PC-9 (cell line): Measurements from ENCODE around the gene LEMD3. TPM values are rescaled to one million over a fixed set of nuclear protein-coding genes. Genes with fewer than 3 reads are reported as not detected.

Source experiments
- BruUV-seq: library from RNA; stranded (reverse); fragments of 400-500 nt; replicated peaks from 2 replicates; lab custom pipeline; 2021; lab: Mats Ljungman, UMichigan
- CTCF ChIA-PET: fragments of 300-600 bp; sonication (Branson Sonifier 250); formaldehyde crosslinking; loops from one replicate; lab custom pipeline; 2022; ENCODE audit warnings: antibody characterized with exemption; lab: Charles Lee
- POLR2A ChIA-PET: fragments of 300-600 bp; sonication (Branson Sonifier 250); formaldehyde crosslinking; loops from one replicate; lab custom pipeline; 2022; ENCODE audit warnings: antibody characterized with exemption; ENCODE audit not compliant: unreplicated experiment; lab: Charles Lee
- DNase-seq, 2 experiments: peaks; one replicate each; pipeline versions ENCODE4 v3.0.0 to v3.0.0-alpha.2; 2015 to 2022; ENCODE audit warnings: mixed read lengths in 1 of 2
- H2AFZ ChIP-seq: fragments of 200-600 bp; sonication (generic); 2 replicates; pipeline ENCODE4 v1.8.1; 2017; ENCODE audit warnings: antibody characterized with exemption
- H3F3A ChIP-seq: fragments of 200-600 bp; sonication (generic); 2 replicates; pipeline ENCODE4 v1.8.1; 2017; ENCODE audit warnings: antibody characterized with exemption, mild to moderate bottlenecking, low read depth; ENCODE audit not compliant: insufficient read depth
- H3K27ac ChIP-seq: fragments of 200-600 bp; sonication (generic); 2 replicates; pipeline ENCODE4 v1.6.1; 2016; ENCODE audit warnings: mixed run types
- H3K27me3 ChIP-seq: fragments of 200-600 bp; sonication (generic); 2 replicates; pipeline ENCODE4 v1.6.1; 2016; ENCODE audit warnings: low read depth, mixed run types; ENCODE audit not compliant: insufficient read depth
- H3K36me3 ChIP-seq: fragments of 200-600 bp; sonication (generic); 2 replicates; pipeline ENCODE4 v1.6.1; 2016; ENCODE audit warnings: low read depth, mixed run types
- H3K4me1 ChIP-seq: fragments of 200-600 bp; sonication (generic); replicated peaks from 2 replicates; pipeline ENCODE4 v1.6.1; 2016; ENCODE audit warnings: mixed run types; ENCODE audit not compliant: insufficient read depth
- H3K4me2 ChIP-seq: fragments of 200-600 bp; sonication (generic); 2 replicates; pipeline ENCODE4 v1.6.1; 2017; ENCODE audit warnings: mixed run types
- H3K4me3 ChIP-seq: fragments of 200-600 bp; sonication (generic); 2 replicates; pipeline ENCODE4 v1.6.1; 2016; ENCODE audit warnings: mixed run types
- H3K79me2 ChIP-seq: fragments of 200-600 bp; sonication (generic); 2 replicates; pipeline ENCODE4 v1.6.1; 2017; ENCODE audit warnings: low read depth, mixed run types
- H3K9me2 ChIP-seq: fragments of 200-600 bp; sonication (generic); 2 replicates; pipeline ENCODE4 v1.8.1; 2017; ENCODE audit warnings: mild to moderate bottlenecking; ENCODE audit not compliant: insufficient read depth
- H3K9me3 ChIP-seq: fragments of 200-600 bp; sonication (generic); 2 replicates; pipeline ENCODE4 v1.8.1; 2016; ENCODE audit warnings: low read depth; ENCODE audit not compliant: insufficient read depth
- H4K20me1 ChIP-seq: fragments of 200-600 bp; sonication (generic); 2 replicates; pipeline ENCODE4 v1.8.1; 2017; ENCODE audit not compliant: insufficient read depth
- CTCF ChIP-seq: fragments of 200-600 bp; sonication (generic); conservative IDR thresholded peaks from 2 replicates; pipeline ENCODE4 v1.6.1; 2017; ENCODE audit warnings: mixed run types, antibody characterized with exemption, mild to moderate bottlenecking, moderate library complexity
- EZH2 ChIP-seq: fragments of 200-600 bp; sonication (generic); IDR thresholded peaks from 2 replicates; pipeline ENCODE4 v1.8.0; 2017; ENCODE audit warnings: antibody characterized with exemption, low read depth
- intact Hi-C: fragments of 100-400 bp; cut with micrococcal nuclease; formaldehyde crosslinking; loops from one replicate; pipeline ENCODE4 v1.10.0; 2022; ENCODE audit not compliant: unreplicated experiment
- total RNA-seq: library from RNA; stranded (reverse); gene quantifications from 2 replicates; pipeline ENCODE4 v1.2.3, GENCODE V29; 2021

LEMD3 gene
- total RNA-seq, 1 experiment from 2014 or later = 24.4 TPM

- Histone ChIP-seq H3K4me1 (no peaks in the 10 kb centered on the region), H3K4me3 (no peak overlapping the region), H2AFZ (no peak overlapping the region), H3K4me2 (no peak overlapping the region), H3K36me3 (no peaks in the 10 kb centered on the region), H3K9me2 (0 out of 2 replicates have a peak, but pooled peaks cover 5% of the 10 kb centered on the region), H4K20me1 (no peaks in the 10 kb centered on the region), H3K79me2 (no peaks in the 10 kb centered on the region), H3K9me3 (no peaks in the 10 kb centered on the region; the same call in 1 of the 2 replicates), H3K27me3 (no peaks in the 10 kb centered on the region), H3F3A (no peaks in the 10 kb centered on the region), H3K27ac (no peak overlapping the region)
- POLR2A ChIA-PET = no interaction called here
- no peak for DNase-seq
- CTCF ChIA-PET = no interaction called here
- TF ChIP-seq CTCF (no peak), EZH2 (no peak)
- BruUV-seq = no TSS peak
- intact Hi-C loops = no loop called here
These were observed 22.0 kb upstream of the LEMD3 start for GRCh38 chr12:65147312-65147905.

DNA sequence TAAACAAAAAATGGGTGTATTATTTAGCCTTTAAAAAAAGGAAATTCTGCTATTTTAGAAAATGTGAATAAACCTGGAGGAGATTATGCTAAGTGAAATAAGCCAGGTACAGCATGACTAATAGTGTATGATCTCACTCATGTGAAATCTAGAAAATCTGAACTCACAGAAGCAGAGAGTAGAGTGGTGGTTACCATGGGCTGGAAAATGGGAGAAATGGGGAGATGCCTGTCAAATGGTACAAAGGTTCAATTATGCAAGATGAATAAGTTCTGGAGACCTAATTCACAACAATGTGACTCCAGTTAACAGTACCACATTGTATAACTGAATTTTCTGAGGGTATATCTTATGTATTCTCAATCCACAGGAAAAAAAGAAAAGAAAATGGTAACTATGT is 17.4 kb upstream of the LEMD3 start:
- no peak for DNase-seq
- Histone ChIP-seq H3K9me3 (no peaks in the 10 kb centered on the region; the same call in 1 of the 2 replicates), H3K27ac (no peak overlapping the region), H3F3A (no peaks in the 10 kb centered on the region), H3K79me2 (no peaks in the 10 kb centered on the region), H3K27me3 (no peaks in the 10 kb centered on the region), H3K4me3 (no peak overlapping the region), H3K4me2 (no peak overlapping the region), H3K4me1 (peaks cover 6% of the 10 kb centered on the region; the same call in 1 of the 2 replicates), H2AFZ (no peak overlapping the region), H3K36me3 (no peaks in the 10 kb centered on the region), H3K9me2 (no peaks in the 10 kb centered on the region), H4K20me1 (no peaks in the 10 kb centered on the region)
- no TSS peak for BruUV-seq
- intact Hi-C loops = no loop called here
- TF ChIP-seq CTCF (no peak), EZH2 (no peak)
- CTCF ChIA-PET = no interaction called here
- POLR2A ChIA-PET = no interaction called here

GRCh38 chr12:65152596-65152995 is 16.8 kb upstream of the LEMD3 start:
- Histone ChIP-seq H3K4me3 (no peak overlapping the region), H4K20me1 (no peaks in the 10 kb centered on the region), H3F3A (no peaks in the 10 kb centered on the region), H3K9me3 (no peaks in the 10 kb centered on the region; the same call in 1 of the 2 replicates), H3K79me2 (no peaks in the 10 kb centered on the region), H3K4me1 (peaks cover 6% of the 10 kb centered on the region; the same call in 1 of the 2 replicates), H2AFZ (no peak overlapping the region), H3K4me2 (no peak overlapping the region), H3K27ac (no peak overlapping the region), H3K36me3 (no peaks in the 10 kb centered on the region), H3K9me2 (no peaks in the 10 kb centered on the region), H3K27me3 (no peaks in the 10 kb centered on the region)
- CTCF ChIA-PET = no interaction called here
- DNase-seq = no peak
- TF ChIP-seq EZH2 (no peak), CTCF (no peak)
- POLR2A ChIA-PET = no interaction called here
- no TSS peak for BruUV-seq
- intact Hi-C loops = no loop called here
